HG03442 (cell line): ENCODE results near the gene VPS33A.

Experiments used
- ATAC-seq: cut with Tn5 transposase; IDR thresholded peaks from one replicate; pipeline ENCODE4 v1.9.1; 2021; ENCODE audit warnings: mild to moderate bottlenecking, moderate library complexity; ENCODE audit not compliant: unreplicated experiment

Gene VPS33A

GRCh38 chr12:122184517-122184916 is 81.8 kb downstream of the VPS33A start:
- no peak for ATAC-seq

GRCh38 chr12:122183588-122183940 is 82.7 kb downstream of the VPS33A start:
- ATAC-seq = no peak

GRCh38 chr12:122182887-122183587 is 83.3 kb downstream of the VPS33A start, which contains the start of gene LRRC43:
LRRC43 (plus strand) TSS chr12:122183123; CDS start chr12:122183145, 22 bp downstream.
- ATAC-seq = no peak
